ENCODE data around the gene CNGB1. TPM values are rescaled to one million over a fixed set of nuclear protein-coding genes. Genes with fewer than 3 reads are reported as not detected.

The CNGB1 gene
- total and polyA plus RNA-seq, 8 donors = 0.03 to 0.43 (median 0.05) TPM; not detected in 3

GRCh38 chr16:57998486-57998885 lies 27.6 kb upstream of the CNGB1 start:
- WGBS, 2 donors = 80 to 83% methylated on average over 8 of the region's 8 CpGs
- DNase-seq (no peak), FAIRE-seq (no peak), ATAC-seq (no peak)
- no peak overlapping the region for H3K4me3 ChIP-seq
- peaks cover 3 to 21% (median 6%) of the 10 kb centered on the region in 3 donors for H3K4me1 ChIP-seq
- no peak for TF ChIP-seq CTCF (IDR thresholded peaks at IDR 0.05)
- peaks cover 8 to 22% (median 13%) of the 10 kb centered on the region in 3 donors for H3K36me3 ChIP-seq
- no peaks in the 10 kb centered on the region for H3K27me3 ChIP-seq
- intact Hi-C loops (cut with DNase I) = loop anchor here in 1 of 3 donors (2.0 to 10.0 kb wide), 3 partner anchors 98 to 414 kb away; no protein-coding TSS in a partner anchor
- no peaks in the 10 kb centered on the region for H3K9me3 ChIP-seq
- no peak overlapping the region for H3K27ac ChIP-seq

- peaks cover 8 to 22% (median 13%) of the 10 kb centered on the region in 3 donors for H3K36me3 ChIP-seq
- H3K4me1 ChIP-seq = peaks cover 10 to 29% (median 13%) of the 10 kb centered on the region in 3 donors
- FAIRE-seq = no peak
- H3K27me3 ChIP-seq = no peaks in the 10 kb centered on the region
- no peaks in the 10 kb centered on the region for H3K9me3 ChIP-seq
- WGBS, 2 donors = 95% methylated on average over 36 of the region's 36 CpGs
- H3K27ac ChIP-seq = no peak overlapping the region
- ATAC-seq = no peak
- H3K4me3 ChIP-seq = no peak overlapping the region
- TF ChIP-seq CTCF (IDR thresholded peaks at IDR 0.05) = no peak
- intact Hi-C loops (cut with DNase I) = loop anchor here in 1 of 3 donors (2.0 to 10.0 kb wide), 3 partner anchors 97 to 413 kb away; no protein-coding TSS in a partner anchor
- DNase-seq = peak in 1 of 6 donors; percentile 74
Observed at GRCh38 chr16:57997528-57998265, 26.8 kb upstream of the CNGB1 start.

GRCh38 chr16:57997176-57997527 lies 26.2 kb upstream of the CNGB1 start:
- intact Hi-C loops (cut with DNase I) = loop anchor here in 1 of 3 donors (5.0 to 10.0 kb wide), 2 partner anchors 245 to 412 kb away; no protein-coding TSS in a partner anchor
- peaks cover 8 to 22% (median 13%) of the 10 kb centered on the region in 3 donors for H3K36me3 ChIP-seq
- ATAC-seq (no peak), FAIRE-seq (no peak), DNase-seq (no peak)
- no peaks in the 10 kb centered on the region for H3K27me3 ChIP-seq
- TF ChIP-seq CTCF (IDR thresholded peaks at IDR 0.05) = no peak
- H3K4me3 ChIP-seq = no peak overlapping the region
- H3K27ac ChIP-seq = no peak overlapping the region
- 95% methylated on average over 35 of the region's 35 CpGs for WGBS, 2 donors
- H3K9me3 ChIP-seq = no peaks in the 10 kb centered on the region
- peaks cover 10 to 32% (median 18%) of the 10 kb centered on the region in 3 donors for H3K4me1 ChIP-seq

- no peak for FAIRE-seq
- ATAC-seq = no peak
- H3K9me3 ChIP-seq = no peaks in the 10 kb centered on the region
- no peak overlapping the region for H3K27ac ChIP-seq
- no peak overlapping the region for H3K4me3 ChIP-seq
- H3K27me3 ChIP-seq = no peaks in the 10 kb centered on the region
- WGBS, 2 donors = 96 to 98% methylated on average over 62 of the region's 62 CpGs
- H3K4me1 ChIP-seq = peaks cover 10 to 28% (median 19%) of the 10 kb centered on the region in 3 donors
- DNase-seq = no peak
- H3K36me3 ChIP-seq = peaks cover 8 to 22% (median 13%) of the 10 kb centered on the region in 3 donors
- TF ChIP-seq CTCF (IDR thresholded peaks at IDR 0.05) = no peak
- intact Hi-C loops (cut with DNase I) = loop anchor here in 1 of 3 donors (5.0 to 10.0 kb wide), 2 partner anchors 244 to 412 kb away; no protein-coding TSS in a partner anchor
Observed at GRCh38 chr16:57996406-57997175, 25.7 kb upstream of the CNGB1 start.
